ENCODE measurements around the gene ARSH.
"Not testable (repeated sequence)": the region's sequence is repeated elsewhere in the genome, so short reads cannot be mapped to it uniquely, and the experiment has no call there.

ARSH gene

DNA sequence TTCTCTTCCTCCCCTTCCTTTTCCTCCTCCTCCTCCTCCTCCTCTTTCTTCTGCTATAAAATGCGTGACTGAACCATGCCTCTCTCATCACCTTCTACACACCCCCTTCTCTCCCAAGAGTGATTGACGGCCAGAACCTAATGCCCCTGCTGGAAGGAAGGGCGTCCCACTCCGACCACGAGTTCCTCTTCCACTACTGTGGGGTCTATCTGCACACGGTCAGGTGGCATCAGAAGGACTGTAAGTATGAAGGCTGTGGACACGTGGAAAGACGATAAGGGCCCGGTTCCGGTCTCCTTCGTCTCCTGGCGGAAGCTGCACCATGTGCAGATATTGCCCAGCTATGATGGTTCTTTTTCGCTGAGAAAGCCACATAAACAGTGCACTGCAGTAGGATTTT, 22.8 kb downstream of the ARSH start:
- DNase-seq (ENCODE audit: low read depth in 1 of 2, low spot score in 1 of 2) = no peak

DNA sequence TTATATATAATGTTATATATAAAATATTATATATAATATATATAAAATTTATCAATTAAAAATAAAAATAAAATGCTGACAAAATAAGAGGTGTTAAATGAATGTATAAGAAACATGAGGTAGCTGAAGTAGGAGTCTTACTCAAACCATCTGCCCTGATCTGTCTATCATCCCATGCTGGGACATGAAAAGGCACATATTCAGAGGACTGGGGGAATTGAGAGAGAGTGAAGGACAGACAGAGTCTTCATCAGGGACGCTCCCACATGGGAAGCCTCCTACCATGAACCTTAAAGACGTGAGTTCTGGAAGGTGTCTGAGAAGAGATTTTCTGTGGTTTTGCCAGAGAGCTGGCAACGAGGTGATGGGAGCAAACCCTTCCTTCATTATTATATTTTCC, 30.9 kb downstream of the ARSH start:
- no peak for DNase-seq (ENCODE audit: low read depth in 1 of 2, low spot score in 1 of 2)

DNA sequence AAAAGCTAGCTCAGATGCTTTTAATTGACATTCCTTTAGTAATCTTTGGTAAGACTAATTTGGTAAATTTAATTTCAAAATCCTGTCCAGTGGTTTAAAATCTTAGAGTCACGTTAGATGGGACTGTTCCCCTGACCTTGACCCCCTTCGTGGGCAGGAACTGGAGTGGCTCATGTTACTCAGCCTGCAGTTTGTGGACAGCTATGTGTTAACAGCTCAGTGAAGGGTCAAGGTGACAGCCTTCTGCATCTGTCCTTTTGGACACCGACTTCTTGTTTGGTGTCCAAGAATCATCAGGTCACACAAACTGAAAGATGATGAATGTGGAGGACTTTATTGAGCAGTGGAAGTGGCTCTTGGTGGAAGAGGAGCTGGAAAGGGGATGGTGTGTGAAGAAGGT, 37.9 kb downstream of the ARSH start:
- no peak for DNase-seq (ENCODE audit: low read depth in 1 of 2, low spot score in 1 of 2)

GRCh38 chrX:3044671-3045070, 38.3 kb downstream of the ARSH start:
- no peak for DNase-seq (ENCODE audit: low read depth in 1 of 2, low spot score in 1 of 2)

DNA sequence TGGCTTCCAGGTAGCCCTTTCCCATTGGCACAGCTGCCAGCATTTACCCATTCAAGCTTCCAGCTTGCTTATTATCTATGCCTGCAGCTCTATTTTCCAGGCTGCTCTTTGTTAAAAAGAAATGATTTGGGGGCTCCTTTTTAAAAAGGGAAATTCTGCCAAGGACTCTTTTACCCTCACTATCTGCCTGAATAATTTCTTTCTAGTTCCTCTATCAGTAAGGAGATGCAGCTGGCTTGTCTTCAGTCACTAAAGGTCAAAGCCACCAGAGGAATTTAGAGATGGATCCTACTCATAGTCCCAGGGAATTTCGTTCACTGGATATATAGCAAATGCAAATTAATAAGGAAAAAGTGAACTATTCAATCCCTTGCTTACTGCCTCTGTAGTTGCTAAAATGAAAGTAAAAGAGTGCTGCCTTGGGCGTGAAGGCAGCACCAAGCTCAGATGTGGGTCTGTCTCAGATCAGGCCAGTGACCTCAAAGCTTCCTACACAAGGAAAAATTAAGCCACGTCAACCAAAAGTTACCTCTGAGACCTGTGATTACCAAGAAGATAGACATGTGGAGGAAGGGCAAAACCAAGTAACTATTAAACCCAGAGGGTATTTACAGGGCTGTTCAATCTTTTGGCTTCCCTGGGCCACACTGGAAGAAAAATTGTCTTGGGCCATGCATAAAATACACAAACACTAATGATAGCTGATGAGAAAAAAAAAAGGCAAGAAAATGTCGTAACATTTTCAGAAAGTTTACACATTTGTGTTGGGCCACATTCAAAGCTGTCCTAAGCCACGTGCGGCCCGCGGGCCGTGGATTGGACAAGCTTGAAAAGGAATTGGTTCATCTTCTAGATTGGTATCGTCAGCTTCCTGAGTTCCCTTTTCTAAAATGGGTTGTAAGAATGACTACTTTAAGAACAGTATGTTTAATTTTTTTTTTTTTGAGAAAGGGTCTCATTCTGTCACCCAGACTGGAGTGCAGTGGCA, 40.2 kb downstream of the ARSH start:
- no peak for DNase-seq (ENCODE audit: low read depth in 1 of 2, low spot score in 1 of 2)

- DNase-seq (ENCODE audit: low read depth in 1 of 2, low spot score in 1 of 2) = not testable (repeated sequence)
Measured at GRCh38 chrX:3050523-3051175, 44.3 kb downstream of the ARSH start.

GRCh38 chrX:3052860-3053259, 46.5 kb downstream of the ARSH start:
- no peak for DNase-seq (ENCODE audit: low read depth in 1 of 2, low spot score in 1 of 2)

- no peak for DNase-seq (ENCODE audit: low read depth in 1 of 2, low spot score in 1 of 2)
Measured at GRCh38 chrX:3066555-3066954, 60.2 kb downstream of the ARSH start.

DNA sequence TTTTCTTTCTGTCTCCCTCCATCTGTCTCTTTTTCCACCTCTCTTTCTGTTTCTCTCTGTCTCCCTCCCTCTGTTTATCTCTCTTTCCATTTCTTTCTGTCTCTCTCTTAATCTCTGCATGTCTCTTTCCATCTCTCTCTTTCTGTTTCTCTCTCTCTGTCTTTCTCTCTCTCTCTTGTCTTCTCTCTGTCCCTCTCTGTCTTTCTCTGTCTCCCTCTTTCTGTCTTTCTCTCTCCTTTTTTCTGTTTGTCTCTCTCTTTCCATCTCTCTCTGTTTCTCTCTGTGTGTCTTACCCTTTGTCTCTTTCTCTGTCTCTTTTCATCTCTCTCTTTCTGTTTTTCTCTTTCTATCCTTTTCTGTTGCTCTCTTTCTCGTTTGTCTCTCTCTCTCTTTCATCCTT, 69.6 kb downstream of the ARSH start:
- no peak for DNase-seq (ENCODE audit: low read depth in 1 of 2, low spot score in 1 of 2)

GRCh38 chrX:3076416-3076991, 70.2 kb downstream of the ARSH start:
- DNase-seq (ENCODE audit: low read depth in 1 of 2, low spot score in 1 of 2) = no peak

Measured in stimulated activated CD4-positive, alpha-beta T cell treated with anti-CD3 and anti-CD28 coated beads, Interleukin-15, amount 100 ng/mL, for 1 hour (primary cell).